GM19455 (cell line): ENCODE data around the gene PTH1R.

Source experiments
- ATAC-seq: cut with Tn5 transposase; IDR thresholded peaks from one replicate; pipeline ENCODE4 v1.9.1; 2021; ENCODE audit not compliant: unreplicated experiment

The PTH1R gene

GRCh38 chr3:46863261-46863782, 14.2 kb upstream of the PTH1R start, which contains the start of gene MYL3:
TSS of gene MYL3 (minus strand) at chr3:46863444. CDS start at chr3:46863390, 54 bp downstream.
- ATAC-seq: no peak

GRCh38 chr3:46864061-46864881, 13.2 kb upstream of the PTH1R start:
- ATAC-seq: no peak

- no peak for ATAC-seq
These were observed 12.5 kb upstream of the PTH1R start for GRCh38 chr3:46865031-46865507.

GRCh38 chr3:46865546-46865945, 12.0 kb upstream of the PTH1R start:
- no peak for ATAC-seq

GRCh38 chr3:46866032-46866595, 11.4 kb upstream of the PTH1R start:
- ATAC-seq: no peak

GRCh38 chr3:46866720-46867549, 10.6 kb upstream of the PTH1R start:
- no peak for ATAC-seq

GRCh38 chr3:46867550-46867898, 10.0 kb upstream of the PTH1R start:
- ATAC-seq: no peak

GRCh38 chr3:46868287-46868686, 9.2 kb upstream of the PTH1R start:
- no peak for ATAC-seq

GRCh38 chr3:46868948-46869347, 8.6 kb upstream of the PTH1R start:
- no peak for ATAC-seq

GRCh38 chr3:46869440-46869839, 8.1 kb upstream of the PTH1R start:
- no peak for ATAC-seq

GRCh38 chr3:46870651-46871050, 6.9 kb upstream of the PTH1R start:
- no peak for ATAC-seq

- ATAC-seq: no peak
These were observed 6.3 kb upstream of the PTH1R start for GRCh38 chr3:46871222-46871621.

GRCh38 chr3:46873521-46873920, 4.0 kb upstream of the PTH1R start:
- ATAC-seq: no peak

GRCh38 chr3:46874430-46874829, 3.1 kb upstream of the PTH1R start:
- ATAC-seq: no peak

- no peak for ATAC-seq
These were observed 2.0 kb upstream of the PTH1R start for GRCh38 chr3:46875560-46875959.

- ATAC-seq: no peak
These were observed 914 bp upstream of the PTH1R start for GRCh38 chr3:46876313-46877300.

GRCh38 chr3:46878781-46879436, 1.4 kb downstream of the PTH1R start:
- ATAC-seq: no peak

GRCh38 chr3:46880884-46881595, 3.5 kb downstream of the PTH1R start:
- no peak for ATAC-seq
